AG09319 (cell line): ENCODE data around the gene SMYD3.
"Not testable (repeated sequence)": the region's sequence is repeated elsewhere in the genome, so short reads cannot be mapped to it uniquely, and the experiment has no call there.

Experiments used
- DNase-seq: peaks from one replicate; pipeline ENCODE4 v3.0.0-alpha.2; 2010; ENCODE audit warnings: low read depth; ENCODE audit errors: extremely low read depth
- TF ChIP-seq, protein P1 (sequence below): IDR thresholded peaks from 2 replicates; pipeline ENCODE4 v1.5.1; 2011; ENCODE audit warnings: low read depth, mild to moderate bottlenecking, inconsistent platforms, low read length, moderate library complexity

SMYD3 gene

DNA sequence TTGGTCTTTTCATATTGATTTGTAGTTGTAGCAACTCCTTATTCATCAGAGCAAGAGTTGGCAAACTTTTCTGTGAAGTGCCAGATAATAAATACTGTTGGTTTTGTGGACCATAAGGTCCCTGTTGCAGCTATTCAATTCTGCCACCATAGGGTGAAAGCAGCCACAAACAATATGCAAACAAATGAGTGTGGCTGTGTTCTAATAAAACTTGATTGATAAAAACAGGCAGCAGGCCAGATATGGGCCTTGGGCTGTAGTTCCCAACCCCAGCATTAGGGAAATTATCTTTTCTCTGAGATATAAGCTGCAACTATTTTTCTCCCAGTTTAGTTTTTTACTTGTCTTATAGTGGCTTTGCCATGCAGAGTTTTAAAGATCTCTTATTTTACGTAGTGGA lies 469.2 kb downstream of the SMYD3 start:
- TF ChIP-seq, protein P1, sequence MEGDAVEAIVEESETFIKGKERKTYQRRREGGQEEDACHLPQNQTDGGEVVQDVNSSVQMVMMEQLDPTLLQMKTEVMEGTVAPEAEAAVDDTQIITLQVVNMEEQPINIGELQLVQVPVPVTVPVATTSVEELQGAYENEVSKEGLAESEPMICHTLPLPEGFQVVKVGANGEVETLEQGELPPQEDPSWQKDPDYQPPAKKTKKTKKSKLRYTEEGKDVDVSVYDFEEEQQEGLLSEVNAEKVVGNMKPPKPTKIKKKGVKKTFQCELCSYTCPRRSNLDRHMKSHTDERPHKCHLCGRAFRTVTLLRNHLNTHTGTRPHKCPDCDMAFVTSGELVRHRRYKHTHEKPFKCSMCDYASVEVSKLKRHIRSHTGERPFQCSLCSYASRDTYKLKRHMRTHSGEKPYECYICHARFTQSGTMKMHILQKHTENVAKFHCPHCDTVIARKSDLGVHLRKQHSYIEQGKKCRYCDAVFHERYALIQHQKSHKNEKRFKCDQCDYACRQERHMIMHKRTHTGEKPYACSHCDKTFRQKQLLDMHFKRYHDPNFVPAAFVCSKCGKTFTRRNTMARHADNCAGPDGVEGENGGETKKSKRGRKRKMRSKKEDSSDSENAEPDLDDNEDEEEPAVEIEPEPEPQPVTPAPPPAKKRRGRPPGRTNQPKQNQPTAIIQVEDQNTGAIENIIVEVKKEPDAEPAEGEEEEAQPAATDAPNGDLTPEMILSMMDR = no peak
- DNase-seq = no peak

- no peak for DNase-seq
- TF ChIP-seq, protein P1 = no peak
Observed at GRCh38 chr1:246036175-246036574, 470.9 kb downstream of the SMYD3 start.

GRCh38 chr1:246035060-246035541 lies 472.0 kb downstream of the SMYD3 start:
- no peak for DNase-seq
- TF ChIP-seq, protein P1 = no peak

GRCh38 chr1:246034630-246035029 lies 472.4 kb downstream of the SMYD3 start:
- DNase-seq = no peak
- TF ChIP-seq, protein P1 = no peak

GRCh38 chr1:246032984-246033383 lies 474.1 kb downstream of the SMYD3 start:
- TF ChIP-seq, protein P1 = no peak
- DNase-seq = no peak

DNA sequence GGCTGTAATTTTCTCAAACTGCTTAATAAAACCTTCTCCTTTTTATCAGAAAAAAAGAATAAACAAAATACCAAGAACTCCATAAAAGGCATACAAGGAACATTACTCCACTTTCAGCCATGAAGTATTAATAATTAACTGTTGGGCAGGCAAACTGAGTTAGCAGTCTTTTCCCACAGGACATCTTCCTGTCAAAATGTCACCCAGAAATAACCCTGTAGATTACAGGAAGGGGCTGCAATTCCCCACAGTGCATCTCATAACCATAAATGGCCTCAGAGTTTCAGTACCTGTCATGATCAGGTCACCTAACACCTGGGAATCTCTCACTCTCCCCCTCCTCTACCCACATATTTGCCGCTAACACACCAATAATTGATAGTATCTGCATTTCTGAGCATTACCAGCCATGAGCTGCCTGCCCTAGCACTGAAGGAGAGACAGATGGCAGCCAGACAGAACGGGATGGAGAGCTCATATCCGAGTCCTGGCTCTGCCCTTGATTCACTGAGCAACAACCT lies 475.0 kb downstream of the SMYD3 start:
- TF ChIP-seq, protein P1 = no peak
- no peak for DNase-seq

DNA sequence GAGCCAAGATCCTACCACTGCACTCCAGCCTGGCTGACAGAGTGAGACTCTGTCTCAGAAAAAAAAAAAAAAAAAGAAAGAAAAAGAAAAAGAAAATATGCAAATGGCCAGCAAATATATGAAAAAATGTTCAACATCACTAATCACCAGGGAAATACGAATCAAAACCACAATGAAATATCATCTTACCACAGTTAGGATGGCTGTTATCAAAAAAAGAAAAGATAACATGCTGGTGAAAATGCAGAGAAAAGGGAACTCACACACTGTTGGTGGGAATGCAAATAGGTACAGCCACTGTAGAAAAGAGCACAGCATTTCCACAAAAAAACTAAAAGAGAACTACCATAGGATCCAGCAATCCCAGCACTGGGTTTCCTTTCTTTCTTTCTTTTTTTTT lies 477.5 kb downstream of the SMYD3 start:
- DNase-seq = no peak
- TF ChIP-seq, protein P1 = no peak

- DNase-seq = not testable (repeated sequence)
Observed at GRCh38 chr1:246024118-246024517, 483.0 kb downstream of the SMYD3 start.
